Measurements from ENCODE around the gene FLT1. TPM values are rescaled to one million over a fixed set of nuclear protein-coding genes. Genes with fewer than 3 reads are reported as not detected.

FLT1 gene
- total and polyA plus RNA-seq, 12 donors: 15.2 to 76.3 (median 44.5) TPM

GRCh38 chr13:28503182-28503967, 8.4 kb upstream of the FLT1 start:
- Histone ChIP-seq H3K4me1 (peaks cover 0 to 43% (median 11%) of the 10 kb centered on the region in 9 donors), H3K4me3 (no peak overlapping the region), H3K27me3 (peaks cover 0 to 5% (median 0%) of the 10 kb centered on the region in 7 donors), H3K9me3 (no peaks in the 10 kb centered on the region), H3K36me3 (no peaks in the 10 kb centered on the region), H3K27ac (no peak overlapping the region)
- ATAC-seq (no peak), DNase-seq (no peak)
- intact Hi-C loops (cut with DNase I): no loop called here
- 76 to 80% methylated on average over 6 of the region's 6 CpGs for WGBS, 2 donors
- TF ChIP-seq CTCF (IDR thresholded peaks at IDR 0.05): no peak

DNA sequence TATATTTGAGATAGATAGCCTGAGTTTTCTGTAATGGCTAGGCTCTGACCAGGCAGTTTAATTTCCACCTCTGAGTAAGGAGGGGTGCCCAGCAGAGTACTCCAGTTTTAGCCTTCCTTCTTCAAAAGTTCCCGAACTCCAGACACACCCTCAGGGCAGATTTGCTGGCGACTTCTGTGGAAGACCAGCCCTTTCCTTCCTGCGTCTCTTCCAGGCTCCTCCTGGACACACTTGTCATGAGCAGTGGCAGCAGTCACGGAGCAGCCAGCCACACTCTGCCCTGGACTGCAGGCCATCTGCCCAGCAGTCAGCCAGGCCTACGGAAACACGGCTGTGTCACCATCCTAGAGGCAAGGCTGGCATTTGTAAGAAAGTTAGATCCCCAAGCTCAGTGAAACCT, 6.6 kb upstream of the FLT1 start:
- ATAC-seq: peak in 7 of 8 donors; percentile 40 to 80 (median 69)
- 64 to 69% methylated on average over 6 of the region's 6 CpGs for WGBS, 2 donors
- peak overlapping the region in 1 of 10 donors; percentile 17 for H3K27ac ChIP-seq

GRCh38 chr13:28499609-28500008, 4.7 kb upstream of the FLT1 start:
- no peaks in the 10 kb centered on the region for H3K36me3 ChIP-seq
- no peaks in the 10 kb centered on the region for H3K9me3 ChIP-seq
- H3K4me1 ChIP-seq: peaks cover 0 to 45% (median 18%) of the 10 kb centered on the region in 9 donors
- no peak for TF ChIP-seq CTCF (IDR thresholded peaks at IDR 0.05)
- intact Hi-C loops (cut with DNase I): loop anchor here in 7 of 10 donors (5.0 to 10.0 kb wide), 5 partner anchors 33 to 175 kb away; partner anchors contain the start of gene POMP (in 1 of the 7)
- no peak overlapping the region for H3K27ac ChIP-seq
- no peak for ATAC-seq
- 86 to 91% methylated on average over 5 of the region's 5 CpGs for WGBS, 2 donors
- H3K4me3 ChIP-seq: no peak overlapping the region
- H3K27me3 ChIP-seq: peaks cover 0 to 42% (median 17%) of the 10 kb centered on the region in 7 donors
- DNase-seq: no peak

More for the DNA sequence above, 6.6 kb upstream of the FLT1 start:
- intact Hi-C loops (cut with DNase I): no loop called here
- H3K4me3 ChIP-seq: no peak overlapping the region
- H3K27me3 ChIP-seq: peaks cover 0 to 23% (median 2%) of the 10 kb centered on the region in 7 donors
- H3K9me3 ChIP-seq: no peaks in the 10 kb centered on the region
- no peak for TF ChIP-seq CTCF (IDR thresholded peaks at IDR 0.05)
- peak; percentile 15 to 23 for DNase-seq
- H3K4me1 ChIP-seq: peaks cover 0 to 44% (median 11%) of the 10 kb centered on the region in 9 donors
- no peaks in the 10 kb centered on the region for H3K36me3 ChIP-seq

- WGBS, 2 donors: 87 to 91% methylated on average over 16 of the region's 16 CpGs
- no peaks in the 10 kb centered on the region for H3K9me3 ChIP-seq
- no peak overlapping the region for H3K27ac ChIP-seq
- intact Hi-C loops (cut with DNase I): loop anchor here in 7 of 10 donors (5.0 to 10.0 kb wide), 5 partner anchors 34 to 174 kb away; partner anchors contain the start of gene POMP (in 1 of the 7)
- H3K27me3 ChIP-seq: peaks cover 0 to 52% (median 27%) of the 10 kb centered on the region in 7 donors
- H3K4me3 ChIP-seq: no peak overlapping the region
- H3K36me3 ChIP-seq: no peaks in the 10 kb centered on the region
- ATAC-seq (no peak), DNase-seq (no peak)
- H3K4me1 ChIP-seq: peaks cover 0 to 48% (median 28%) of the 10 kb centered on the region in 9 donors
- TF ChIP-seq CTCF (IDR thresholded peaks at IDR 0.05): no peak
Observed at GRCh38 chr13:28498481-28499115, 3.7 kb upstream of the FLT1 start.
